Omental fat pad (tissue), 4 donors: ENCODE measurements around the gene PCSK1. TPM values are rescaled to one million over a fixed set of nuclear protein-coding genes. Genes with fewer than 3 reads are reported as not detected.

ENCODE experiments used
- ATAC-seq: fragments of 150-250 bp; one replicate; pipeline ENCODE4 v1.9.1; 2016; ENCODE audit warnings: mild to moderate bottlenecking, moderate library complexity; ENCODE audit not compliant: low FRiP score
- DNase-seq: peaks from one replicate; pipeline ENCODE4 v3.0.0-alpha.2; 2019; ENCODE audit warnings: low spot score
- CTCF ChIP-seq, 3 donors: fragments of 450-650 bp; IDR thresholded peaks; one replicate each; pipeline ENCODE4 v1.5.1; 2016 to 2017; ENCODE audit warnings: antibody characterized with exemption in 3 of 3, mild to moderate bottlenecking in 3 of 3, moderate library complexity in 2 of 3
- total RNA-seq, 4 donors: library from RNA; depleted of rRNA; stranded (reverse); fragments of >200 nt; gene quantifications; one replicate each; pipeline ENCODE4 v1.1.0, GENCODE V29; 2016

Gene PCSK1
- total RNA-seq, 4 donors from 2014 or later = 0.32 to 1.7 (median 0.92) TPM

GRCh38 chr5:96388176-96388575, 44.9 kb downstream of the PCSK1 start:
- DNase-seq = no peak
- TF ChIP-seq CTCF (IDR thresholded peaks at IDR 0.05) = no peak
- no peak for ATAC-seq

- DNase-seq (no peak), ATAC-seq (no peak)
- TF ChIP-seq CTCF (IDR thresholded peaks at IDR 0.05) = no peak
These were observed 45.4 kb downstream of the PCSK1 start for GRCh38 chr5:96387616-96388015.

- no peak for DNase-seq
- no peak for TF ChIP-seq CTCF (IDR thresholded peaks at IDR 0.05)
These were observed 47.5 kb downstream of the PCSK1 start for GRCh38 chr5:96385538-96385937.

GRCh38 chr5:96384353-96384752, 48.7 kb downstream of the PCSK1 start:
- TF ChIP-seq CTCF (IDR thresholded peaks at IDR 0.05) = no peak
- ATAC-seq = peak; percentile 66
- no peak for DNase-seq

More at GRCh38 chr5:96385538-96385937, 47.5 kb downstream of the PCSK1 start:
- no peak for ATAC-seq

- no peak for TF ChIP-seq CTCF (IDR thresholded peaks at IDR 0.05)
- ATAC-seq = no peak
- DNase-seq = no peak
These were observed 51.5 kb downstream of the PCSK1 start for GRCh38 chr5:96381526-96381925.

- TF ChIP-seq CTCF (IDR thresholded peaks at IDR 0.05) = no peak
- ATAC-seq = no peak
- no peak for DNase-seq
These were observed 53.2 kb downstream of the PCSK1 start for GRCh38 chr5:96379896-96380295.

GRCh38 chr5:96377597-96377996, 55.5 kb downstream of the PCSK1 start:
- ATAC-seq (no peak), DNase-seq (no peak)
- TF ChIP-seq CTCF (IDR thresholded peaks at IDR 0.05) = no peak
